HepG2 (cell line): ENCODE results near the gene DENND4A.

Source experiments
- CTCF ChIP-seq: sonication (generic); formaldehyde crosslinking; IDR thresholded peaks from 2 replicates; pipeline ENCODE4 v1.5.0; 2020; ENCODE audit warnings: mild to moderate bottlenecking, missing genetic modification reagents, moderate library complexity
- MAF1 ChIP-seq: sonication (generic); formaldehyde crosslinking; IDR thresholded peaks from 2 replicates; pipeline ENCODE4 v1.5.0; 2020; ENCODE audit warnings: missing genetic modification reagents, borderline replicate concordance
- MBD4 ChIP-seq: IDR thresholded peaks from 2 replicates; pipeline ENCODE4 v1.6.1; 2012; ENCODE audit warnings: low read length, inconsistent platforms, borderline replicate concordance
- NFRKB ChIP-seq: fragments of 450-650 bp; IDR thresholded peaks from 2 replicates; pipeline ENCODE4 v1.6.1; 2017
- ZBTB7A ChIP-seq: sonication (generic); formaldehyde crosslinking; IDR thresholded peaks from 2 replicates; pipeline ENCODE4 v1.8.0; 2022; ENCODE audit warnings: mild to moderate bottlenecking, missing genetic modification reagents
- ZNF101 ChIP-seq: sonication (generic); formaldehyde crosslinking; IDR thresholded peaks from 2 replicates; pipeline ENCODE4 v1.4.0; 2020; ENCODE audit warnings: mild to moderate bottlenecking, low read depth, missing genetic modification reagents, borderline replicate concordance
- ZNF598 ChIP-seq: sonication (generic); formaldehyde crosslinking; IDR thresholded peaks from 2 replicates; pipeline ENCODE4 v1.5.1; 2020; ENCODE audit warnings: mild to moderate bottlenecking, missing genetic modification reagents, borderline replicate concordance

GRCh38 chr15:65766422-65767263, 25.4 kb downstream of the DENND4A start:
- no peak for TF ChIP-seq ZBTB7A (CRISPR knock-in tag)
- TF ChIP-seq MBD4, result no peak
- TF ChIP-seq ZNF101 (CRISPR knock-in tag), result no peak
- TF ChIP-seq CTCF (CRISPR knock-in tag), result no peak
- TF ChIP-seq MAF1 (CRISPR knock-in tag), result no peak
- no peak for TF ChIP-seq NFRKB
- TF ChIP-seq ZNF598 (CRISPR knock-in tag), result no peak
